Suprapubic skin (tissue), 4 donors: Measurements from ENCODE around the gene TOMM7. TPM values are rescaled to one million over a fixed set of nuclear protein-coding genes. Genes with fewer than 3 reads are reported as not detected.

Experiments
- DNase-seq, 2 donors: peaks; one replicate each; pipeline ENCODE4 v3.0.0-alpha.2; 2019; ENCODE audit warnings: low spot score in 2 of 2
- H3K27ac ChIP-seq: fragments of 200-600 bp; sonication (generic); one replicate; pipeline ENCODE4 v1.5.1; 2019
- H3K27me3 ChIP-seq: fragments of 200-600 bp; sonication (generic); one replicate; pipeline ENCODE4 v1.5.1; 2019
- H3K36me3 ChIP-seq: fragments of 200-600 bp; sonication (generic); one replicate; pipeline ENCODE4 v1.5.1; 2019
- H3K4me1 ChIP-seq: fragments of 200-600 bp; sonication (generic); one replicate; pipeline ENCODE4 v1.5.1; 2019
- H3K4me3 ChIP-seq: fragments of 200-600 bp; sonication (generic); one replicate; pipeline ENCODE4 v1.5.1; 2019; ENCODE audit warnings: mild to moderate bottlenecking
- H3K9me3 ChIP-seq: fragments of 200-600 bp; sonication (generic); one replicate; pipeline ENCODE4 v1.5.1; 2019
- CTCF ChIP-seq, 2 donors: fragments of 200-600 bp in 1 of 2; fragments of 450-650 bp in 1 of 2; sonication (generic) in 1 of 2; IDR thresholded peaks; one replicate each; pipeline ENCODE4 v1.5.1; 2016 to 2019; ENCODE audit warnings: antibody characterized with exemption in 2 of 2, mild to moderate bottlenecking in 1 of 2, moderate library complexity in 1 of 2
- EP300 ChIP-seq: sonication (generic); formaldehyde crosslinking; IDR thresholded peaks from one replicate; pipeline ENCODE4 v1.6.1; 2017; ENCODE audit warnings: antibody characterized with exemption
- POLR2A ChIP-seq, 2 donors: fragments of 450-650 bp; IDR thresholded peaks; one replicate each; pipeline ENCODE4 v1.6.1; 2017; ENCODE audit warnings: antibody characterized with exemption in 2 of 2, mild to moderate bottlenecking in 2 of 2, moderate library complexity in 2 of 2
- POLR2AphosphoS5 ChIP-seq, 3 donors: sonication (generic); formaldehyde crosslinking; IDR thresholded peaks; one replicate each; pipeline ENCODE4 v1.6.1; 2017; ENCODE audit warnings: antibody characterized with exemption in 3 of 3
- WGBS: methylation state at CpG from one replicate; pipeline ENCODE4 v1.1.5; 2018; 5-methylcytosine and 5-hydroxymethylcytosine counted together
- total RNA-seq, 4 donors: library from RNA; depleted of rRNA; stranded (reverse); fragments of >200 nt; gene quantifications; one replicate each; pipeline ENCODE4 v1.1.0, GENCODE V29; 2016

The TOMM7 gene
- total RNA-seq, 4 donors from 2014 or later = 116 to 218 (median 149) TPM

GRCh38 chr7:22787951-22788350, 34.7 kb downstream of the TOMM7 start:
- H3K4me1 ChIP-seq = no peaks in the 10 kb centered on the region

GRCh38 chr7:22786290-22786932, 36.2 kb downstream of the TOMM7 start:
- H3K4me3 ChIP-seq = no peak overlapping the region
- no peaks in the 10 kb centered on the region for H3K27me3 ChIP-seq
- H3K9me3 ChIP-seq = no peaks in the 10 kb centered on the region
- no peaks in the 10 kb centered on the region for H3K36me3 ChIP-seq
- no peak overlapping the region for H3K27ac ChIP-seq
- TF ChIP-seq POLR2A (IDR thresholded peaks at IDR 0.05) = no peak
- no peak for TF ChIP-seq EP300
- no peak for TF ChIP-seq POLR2AphosphoS5 (IDR thresholded peaks at IDR 0.05)
- TF ChIP-seq CTCF (IDR thresholded peaks at IDR 0.05) = no peak
- 70% methylated on average over 3 of the region's 3 CpGs for WGBS
- peaks cover under 1% of the 10 kb centered on the region for H3K4me1 ChIP-seq
- DNase-seq = no peak

More at GRCh38 chr7:22787951-22788350, 34.7 kb downstream of the TOMM7 start:
- TF ChIP-seq CTCF (IDR thresholded peaks at IDR 0.05) (no peak), POLR2A (IDR thresholded peaks at IDR 0.05) (no peak), EP300 (no peak), POLR2AphosphoS5 (IDR thresholded peaks at IDR 0.05) (no peak)
- no peaks in the 10 kb centered on the region for H3K36me3 ChIP-seq
- no peaks in the 10 kb centered on the region for H3K9me3 ChIP-seq
- no peak overlapping the region for H3K4me3 ChIP-seq
- H3K27ac ChIP-seq = no peak overlapping the region
- DNase-seq = no peak
- no peaks in the 10 kb centered on the region for H3K27me3 ChIP-seq

- TF ChIP-seq EP300 (no peak), POLR2AphosphoS5 (IDR thresholded peaks at IDR 0.05) (no peak), POLR2A (IDR thresholded peaks at IDR 0.05) (no peak), CTCF (IDR thresholded peaks at IDR 0.05) (no peak)
- H3K36me3 ChIP-seq = no peaks in the 10 kb centered on the region
- no peaks in the 10 kb centered on the region for H3K27me3 ChIP-seq
- H3K9me3 ChIP-seq = no peaks in the 10 kb centered on the region
- DNase-seq = no peak
- no peak overlapping the region for H3K4me3 ChIP-seq
- no peak overlapping the region for H3K27ac ChIP-seq
- WGBS = 54% methylated on average over 1 of the region's 1 CpG
- H3K4me1 ChIP-seq = peaks cover 3% of the 10 kb centered on the region
These were observed 38.3 kb downstream of the TOMM7 start for GRCh38 chr7:22784346-22784745.

DNA sequence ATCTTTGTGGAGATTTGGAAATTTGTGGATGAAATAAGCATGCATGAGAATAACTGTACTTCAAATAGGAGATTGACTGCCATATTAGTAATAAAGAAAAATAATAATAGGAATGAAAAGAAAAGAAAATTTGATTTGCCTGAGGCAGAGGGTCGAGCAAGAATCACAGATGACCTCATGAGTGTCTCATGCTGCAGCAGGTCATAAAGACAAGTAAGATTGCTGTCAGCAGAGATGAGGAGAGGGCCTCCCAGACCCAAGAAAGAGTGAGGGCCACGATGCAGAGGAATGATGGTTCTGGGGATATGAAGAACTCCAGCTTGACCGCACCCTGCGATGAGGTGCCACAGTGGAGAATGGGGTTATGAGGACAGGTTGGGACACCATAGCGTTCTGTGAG, 39.2 kb downstream of the TOMM7 start:
- 79% methylated on average over 5 of the region's 5 CpGs for WGBS
- no peak for TF ChIP-seq CTCF (IDR thresholded peaks at IDR 0.05)
- TF ChIP-seq EP300 = no peak
- TF ChIP-seq POLR2A (IDR thresholded peaks at IDR 0.05) = no peak
- TF ChIP-seq POLR2AphosphoS5 (IDR thresholded peaks at IDR 0.05) = no peak
- Histone ChIP-seq H3K27ac (no peak overlapping the region), H3K36me3 (no peaks in the 10 kb centered on the region), H3K4me1 (peaks cover 3% of the 10 kb centered on the region), H3K4me3 (no peak overlapping the region), H3K9me3 (no peaks in the 10 kb centered on the region), H3K27me3 (no peaks in the 10 kb centered on the region)
- no peak for DNase-seq

DNA sequence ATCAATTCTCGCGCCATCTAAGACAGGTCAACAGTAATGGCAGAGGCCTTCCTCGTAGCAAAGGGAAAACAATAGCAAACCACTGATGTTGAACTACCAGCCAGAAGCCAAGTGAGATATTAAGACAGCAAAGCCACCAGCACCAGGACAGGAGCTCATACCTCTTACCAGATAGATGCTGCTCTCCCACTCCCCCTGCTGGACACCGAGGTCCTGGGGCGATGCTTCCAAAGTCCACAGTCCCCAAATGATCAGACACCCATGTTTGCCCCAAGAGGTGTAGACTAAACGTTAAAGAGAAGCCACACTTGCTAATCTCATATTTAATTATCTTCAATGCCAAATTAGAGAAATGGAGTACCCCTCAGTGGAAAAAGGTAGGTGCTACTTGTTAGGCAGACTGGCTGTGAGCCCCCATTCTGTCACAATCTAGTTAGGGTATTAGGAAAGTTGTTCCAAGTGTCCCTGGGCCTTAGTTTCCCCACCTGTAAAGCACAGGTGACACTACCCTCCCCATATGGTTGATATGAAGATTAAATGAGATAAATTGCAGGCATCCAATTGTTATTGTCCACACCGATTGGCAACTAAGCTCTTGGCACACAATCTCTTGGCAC, 39.9 kb downstream of the TOMM7 start:
- no peak overlapping the region for H3K27ac ChIP-seq
- no peaks in the 10 kb centered on the region for H3K27me3 ChIP-seq
- 52% methylated on average over 7 of the region's 7 CpGs for WGBS
- no peaks in the 10 kb centered on the region for H3K36me3 ChIP-seq
- no peak for DNase-seq
- peaks cover 3% of the 10 kb centered on the region for H3K4me1 ChIP-seq
- no peak overlapping the region for H3K4me3 ChIP-seq
- H3K9me3 ChIP-seq = no peaks in the 10 kb centered on the region
- no peak for TF ChIP-seq POLR2A (IDR thresholded peaks at IDR 0.05)
- peak; percentile 5 to 71 for TF ChIP-seq CTCF (IDR thresholded peaks at IDR 0.05)
